Fibroblast of skin of abdomen (primary cell): ENCODE measurements around the gene NEB.

Source experiments
- DNase-seq: peaks from one replicate; pipeline ENCODE4 v3.0.0-alpha.2; 2013

The NEB gene

GRCh38 chr2:151691631-151692030 lies 42.6 kb downstream of the NEB start:
- DNase-seq, result no peak

- no peak for DNase-seq
These were observed 45.6 kb downstream of the NEB start for GRCh38 chr2:151688719-151689118.

- DNase-seq, result no peak
These were observed 51.7 kb downstream of the NEB start for GRCh38 chr2:151682459-151683003.

- DNase-seq, result no peak
These were observed 53.2 kb downstream of the NEB start for GRCh38 chr2:151681051-151681450.

GRCh38 chr2:151679994-151680393 lies 54.3 kb downstream of the NEB start:
- DNase-seq, result no peak

GRCh38 chr2:151678849-151679248 lies 55.4 kb downstream of the NEB start:
- DNase-seq, result no peak

GRCh38 chr2:151673016-151673415 lies 61.3 kb downstream of the NEB start:
- no peak for DNase-seq

GRCh38 chr2:151672277-151672676 lies 62.0 kb downstream of the NEB start:
- DNase-seq, result no peak

- no peak for DNase-seq
These were observed 63.3 kb downstream of the NEB start for GRCh38 chr2:151670846-151671597.

GRCh38 chr2:151670346-151670745 lies 63.9 kb downstream of the NEB start:
- no peak for DNase-seq

GRCh38 chr2:151669585-151670081 lies 64.6 kb downstream of the NEB start:
- DNase-seq, result no peak

GRCh38 chr2:151668737-151669136 lies 65.5 kb downstream of the NEB start:
- no peak for DNase-seq

GRCh38 chr2:151665959-151666358 lies 68.3 kb downstream of the NEB start:
- no peak for DNase-seq

- no peak for DNase-seq
These were observed 69.8 kb downstream of the NEB start for GRCh38 chr2:151664520-151664919.

- no peak for DNase-seq
These were observed 72.7 kb downstream of the NEB start for GRCh38 chr2:151661625-151662024.

- no peak for DNase-seq
These were observed 76.2 kb downstream of the NEB start for GRCh38 chr2:151658081-151658480.

- peak; percentile 5 for DNase-seq
These were observed 76.6 kb downstream of the NEB start for GRCh38 chr2:151657667-151658076.

- DNase-seq, result no peak
These were observed 78.4 kb downstream of the NEB start for GRCh38 chr2:151655663-151656398.

GRCh38 chr2:151654891-151655290 lies 79.4 kb downstream of the NEB start:
- no peak for DNase-seq

- DNase-seq, result no peak
These were observed 80.2 kb downstream of the NEB start for GRCh38 chr2:151654085-151654484.

- no peak for DNase-seq
These were observed 83.0 kb downstream of the NEB start for GRCh38 chr2:151651274-151651673.

GRCh38 chr2:151650456-151650855 lies 83.8 kb downstream of the NEB start:
- DNase-seq, result no peak

GRCh38 chr2:151649966-151650365 lies 84.3 kb downstream of the NEB start:
- no peak for DNase-seq

- DNase-seq, result no peak
These were observed 84.9 kb downstream of the NEB start for GRCh38 chr2:151649400-151649799.
